H1 (cell line): ENCODE results near the gene PDGFRA.

Source experiments
- CTCF ChIP-seq, 3 experiments: IDR thresholded peaks; 1 replicate in 2 of 3; 2 replicates in 1 of 3; pipeline versions ENCODE4 v1.5.1 to v1.6.1; 2011; ENCODE audit warnings: low read length in 3 of 3, mild to moderate bottlenecking in 3 of 3, inconsistent platforms in 2 of 3, low read depth in 1 of 3, moderate library complexity in 1 of 3; ENCODE audit not compliant: insufficient read depth in 1 of 3; ENCODE audit errors: control extremely low read depth in 1 of 3
- EP300 ChIP-seq, 2 experiments: IDR thresholded peaks; 1 replicate in 1 of 2; 2 replicates in 1 of 2; pipeline ENCODE4 v1.6.1; 2011 to 2012; ENCODE audit warnings: low read depth in 2 of 2, low read length in 2 of 2, mild to moderate bottlenecking in 2 of 2, borderline replicate concordance in 1 of 2, inconsistent platforms in 1 of 2, moderate library complexity in 1 of 2
- HDAC2 ChIP-seq, 2 experiments: fragments of 300-600 bp in 1 of 2; sonication (generic) in 1 of 2; IDR thresholded peaks; 2 replicates each; pipeline ENCODE4 v1.6.1; 2011 to 2012; ENCODE audit warnings: low read depth in 2 of 2, low read length in 2 of 2, mild to moderate bottlenecking in 2 of 2, moderate library complexity in 2 of 2, borderline replicate concordance in 1 of 2, inconsistent platforms in 1 of 2
- HDAC6 ChIP-seq: IDR thresholded peaks from one replicate; pipeline ENCODE4 v1.7.1; 2012; ENCODE audit warnings: low read depth, mild to moderate bottlenecking, inconsistent platforms, low read length, moderate library complexity
- POLR2A ChIP-seq, 2 experiments: IDR thresholded peaks; 1 replicate in 1 of 2; 2 replicates in 1 of 2; pipeline ENCODE4 v1.6.1; 2011; ENCODE audit warnings: low read depth in 2 of 2, low read length in 2 of 2, mild to moderate bottlenecking in 2 of 2; ENCODE audit errors: control extremely low read depth in 1 of 2
- POU5F1 ChIP-seq: IDR thresholded peaks from 2 replicates; pipeline ENCODE4 v1.6.1; 2011; ENCODE audit warnings: low read depth, mild to moderate bottlenecking, low read length, moderate library complexity
- RFX5 ChIP-seq: IDR thresholded peaks from 2 replicates; pipeline ENCODE4 v1.6.1; 2011; ENCODE audit warnings: low read depth, low read length, improper control_type of control experiment, borderline replicate concordance
- SIN3A ChIP-seq, 2 experiments: IDR thresholded peaks in 1 of 2; conservative IDR thresholded peaks in 1 of 2; 2 replicates each; pipeline ENCODE4 v1.6.1; 2011 to 2012; ENCODE audit warnings: low read length in 2 of 2, improper control_type of control experiment in 1 of 2, low read depth in 1 of 2, mild to moderate bottlenecking in 1 of 2
- USF2 ChIP-seq: IDR thresholded peaks from 2 replicates; pipeline ENCODE4 v1.6.1; 2011; ENCODE audit warnings: low read length, improper control_type of control experiment
- ZNF274 ChIP-seq: IDR thresholded peaks from 2 replicates; pipeline ENCODE4 v1.7.0; 2012; ENCODE audit warnings: low read length, borderline replicate concordance; ENCODE audit errors: extremely low read depth

- TF ChIP-seq CTCF (IDR thresholded peaks at IDR 0.05; ENCODE audit: control extremely low read depth in 1 of 3, insufficient read depth in 1 of 3, low read depth in 1 of 3, low read length in 3 of 3) (no peak), POLR2A (IDR thresholded peaks at IDR 0.05; ENCODE audit: control extremely low read depth in 1 of 2, low read depth in 2 of 2, low read length in 2 of 2) (no peak), HDAC2 (IDR thresholded peaks at IDR 0.05; ENCODE audit: borderline replicate concordance in 1 of 2, low read depth in 2 of 2, low read length in 2 of 2) (no peak), POU5F1 (no peak), EP300 (IDR thresholded peaks at IDR 0.05; ENCODE audit: borderline replicate concordance in 1 of 2, low read depth in 2 of 2, low read length in 2 of 2) (no peak), USF2 (no peak), SIN3A (conservative IDR thresholded peaks at IDR 0.05 in 1 of 2, IDR thresholded peaks at IDR 0.05 in 1 of 2; ENCODE audit: low read depth in 1 of 2, low read length in 2 of 2) (no peak), HDAC6 (no peak), RFX5 (no peak), ZNF274 (no peak)
Measured at GRCh38 chr4:54189140-54189539, 40.0 kb upstream of the PDGFRA start.
